GM18511 (cell line): ENCODE data around the gene GADD45GIP1.
"Not testable (repeated sequence)": the region's sequence is repeated elsewhere in the genome, so short reads cannot be mapped to it uniquely, and the experiment has no call there.

Source experiments
- ATAC-seq: cut with Tn5 transposase; IDR thresholded peaks from one replicate; pipeline ENCODE4 v1.9.1; 2021; ENCODE audit warnings: mild to moderate bottlenecking, moderate library complexity; ENCODE audit not compliant: unreplicated experiment

GADD45GIP1 gene

GRCh38 chr19:12944104-12944674, 12.8 kb downstream of the GADD45GIP1 start:
- ATAC-seq, result no peak

GRCh38 chr19:12943437-12944044, 13.5 kb downstream of the GADD45GIP1 start:
- no peak for ATAC-seq

DNA sequence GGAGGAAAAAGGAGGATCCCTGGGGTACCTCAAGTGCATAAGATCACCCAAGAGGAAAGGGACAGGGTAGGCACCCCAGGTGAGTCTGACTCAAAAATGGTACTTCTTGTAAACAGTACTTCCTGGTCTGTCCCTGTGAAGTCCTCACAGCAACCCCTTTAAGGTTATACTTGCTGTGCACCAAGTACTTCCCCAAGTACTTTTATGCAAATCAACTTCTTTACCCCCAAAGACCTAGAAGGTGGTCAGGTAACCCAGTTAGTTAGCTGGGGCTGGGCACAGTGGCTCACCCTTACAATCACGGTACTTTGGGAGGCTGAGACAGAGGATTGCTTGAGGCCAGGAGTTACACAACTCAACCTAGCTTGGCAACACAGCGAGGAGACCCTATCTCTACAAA, 16.1 kb downstream of the GADD45GIP1 start:
- no peak for ATAC-seq

- ATAC-seq, result no peak
These were observed 17.0 kb downstream of the GADD45GIP1 start for GRCh38 chr19:12939975-12940423.

DNA sequence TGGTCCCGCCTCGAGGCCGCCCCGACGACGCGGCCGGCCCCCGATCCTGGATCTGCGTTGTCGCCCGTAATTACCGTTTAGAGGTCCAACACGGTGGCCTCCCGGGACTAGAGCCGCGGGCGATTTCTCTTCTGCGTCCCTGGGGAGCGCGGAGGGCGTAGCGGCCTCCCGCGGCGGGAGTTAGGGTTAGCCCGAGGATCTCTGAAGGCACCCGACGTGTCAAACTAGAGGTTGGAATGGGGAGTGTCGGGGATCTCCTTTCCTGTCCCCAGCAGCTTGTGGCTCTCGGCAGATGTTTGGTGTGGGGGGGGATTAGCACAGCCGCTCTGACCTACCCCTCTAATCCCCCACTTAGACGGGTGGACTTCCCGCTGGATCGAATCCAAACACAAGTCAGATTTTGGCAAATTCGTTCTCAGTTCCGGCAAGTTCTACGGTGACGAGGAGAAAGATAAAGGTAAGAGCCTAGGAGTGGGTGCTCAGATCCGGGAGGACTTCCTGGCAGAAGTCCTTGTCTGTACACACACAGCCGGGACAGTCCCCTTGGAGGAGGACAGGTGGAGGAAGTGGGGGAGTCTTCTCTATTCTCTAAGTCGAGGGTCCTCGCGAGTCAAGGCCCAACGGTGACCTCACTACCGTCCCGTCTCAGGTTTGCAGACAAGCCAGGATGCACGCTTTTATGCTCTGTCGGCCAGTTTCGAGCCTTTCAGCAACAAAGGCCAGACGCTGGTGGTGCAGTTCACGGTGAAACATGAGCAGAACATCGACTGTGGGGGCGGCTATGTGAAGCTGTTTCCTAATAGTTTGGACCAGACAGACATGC, 18.0 kb downstream of the GADD45GIP1 start:
- ATAC-seq, result no peak

- ATAC-seq, result peak; percentile 83
These were observed 18.9 kb downstream of the GADD45GIP1 start, which contains the start of gene CALR for GRCh38 chr19:12937927-12938778. Gene CALR (plus strand): TSS chr19:12938609. CDS start chr19:12938680, 71 bp downstream.

DNA sequence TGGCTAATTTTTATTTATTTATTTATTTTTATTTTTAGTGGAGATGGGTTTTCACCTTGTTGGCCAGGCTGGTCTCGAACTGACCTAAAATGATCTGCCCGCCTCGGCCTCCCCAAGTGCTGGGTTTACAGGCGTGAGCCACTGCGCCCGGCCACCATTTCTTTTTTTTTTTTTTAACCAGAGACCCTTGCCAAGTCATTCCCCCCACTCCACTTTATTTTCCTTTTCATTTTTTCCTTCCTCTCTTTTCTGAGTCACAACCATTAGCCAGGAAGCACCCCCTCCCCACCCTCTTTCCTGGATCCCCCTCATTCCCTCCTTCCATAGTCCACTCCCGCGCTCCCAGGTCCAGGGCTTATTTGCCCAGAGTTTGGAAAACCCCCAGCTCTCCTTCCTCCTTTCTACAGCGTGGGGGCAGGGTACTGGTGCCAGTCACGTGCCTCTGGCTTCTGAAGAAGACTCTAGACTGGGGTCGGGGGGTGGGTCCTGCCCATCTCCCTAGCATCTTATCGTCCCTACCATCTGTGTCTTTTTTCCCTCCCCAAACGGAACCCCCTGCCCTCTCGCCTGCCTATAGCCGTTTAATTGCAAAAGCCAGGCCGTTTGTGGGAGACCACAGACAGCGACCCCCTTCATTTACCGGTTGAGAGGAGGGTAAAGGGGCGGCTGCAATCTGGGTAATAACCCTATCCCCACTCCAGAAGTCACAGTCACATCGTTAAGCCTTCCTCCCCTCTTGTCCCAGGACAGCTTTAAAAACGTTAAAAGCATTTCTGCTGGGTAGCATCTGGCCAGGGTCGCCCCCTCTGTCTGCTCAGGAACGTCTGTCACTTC, 19.7 kb downstream of the GADD45GIP1 start:
- ATAC-seq, result no peak

GRCh38 chr19:12936582-12936981, 20.4 kb downstream of the GADD45GIP1 start:
- ATAC-seq, result no peak

- no peak for ATAC-seq
These were observed 22.0 kb downstream of the GADD45GIP1 start for GRCh38 chr19:12935071-12935470.

- ATAC-seq, result peak; percentile 60
These were observed 23.5 kb downstream of the GADD45GIP1 start, which contains the start of gene FARSA for GRCh38 chr19:12933287-12934072. Gene FARSA (minus strand): TSS chr19:12933711. CDS start chr19:12933696, 15 bp downstream.

DNA sequence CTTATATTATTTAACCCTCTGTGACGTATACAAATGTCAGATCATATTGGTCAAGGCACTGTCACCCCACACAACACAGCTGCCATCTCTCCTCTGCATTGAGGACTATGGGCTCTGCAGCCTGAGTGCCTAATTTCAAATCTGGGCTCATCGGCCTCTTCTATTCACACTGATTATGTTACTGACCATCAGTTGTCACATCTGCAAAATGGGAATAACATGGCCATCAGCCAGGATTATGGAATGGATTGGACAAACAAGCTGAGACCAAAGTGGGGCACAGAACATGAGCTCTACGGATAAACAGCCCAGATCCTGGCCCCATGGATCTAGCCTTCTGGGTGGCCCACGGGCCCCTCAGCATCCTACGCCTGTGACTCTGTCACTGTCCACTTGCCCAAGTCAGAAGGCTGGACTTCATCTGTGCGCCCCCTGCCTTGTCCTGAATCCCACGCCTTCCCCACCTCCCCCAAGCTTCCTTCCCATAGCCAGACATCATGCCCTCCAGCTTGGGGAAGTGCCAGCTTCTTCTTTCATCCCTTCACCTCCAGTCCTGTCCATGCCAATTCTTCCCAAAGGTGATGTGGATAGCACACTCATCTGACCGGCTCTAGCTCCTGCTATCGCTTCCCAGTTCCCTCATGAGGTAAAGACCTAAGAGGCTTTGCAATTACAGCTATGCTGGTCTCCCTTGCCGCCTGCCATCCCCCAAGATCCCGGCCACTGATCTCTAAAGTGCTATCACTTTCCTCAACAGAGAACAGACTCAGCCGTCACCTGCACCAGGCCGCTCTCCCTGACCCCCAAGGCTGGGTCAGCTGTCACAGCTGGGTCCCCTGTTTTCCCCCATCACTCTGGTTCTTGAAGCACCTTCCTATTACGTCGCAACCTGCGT, 24.4 kb downstream of the GADD45GIP1 start:
- ATAC-seq, result no peak

- no peak for ATAC-seq
These were observed 26.9 kb downstream of the GADD45GIP1 start for GRCh38 chr19:12930002-12930645.

GRCh38 chr19:12924621-12925310, 32.3 kb downstream of the GADD45GIP1 start:
- ATAC-seq, result no peak

DNA sequence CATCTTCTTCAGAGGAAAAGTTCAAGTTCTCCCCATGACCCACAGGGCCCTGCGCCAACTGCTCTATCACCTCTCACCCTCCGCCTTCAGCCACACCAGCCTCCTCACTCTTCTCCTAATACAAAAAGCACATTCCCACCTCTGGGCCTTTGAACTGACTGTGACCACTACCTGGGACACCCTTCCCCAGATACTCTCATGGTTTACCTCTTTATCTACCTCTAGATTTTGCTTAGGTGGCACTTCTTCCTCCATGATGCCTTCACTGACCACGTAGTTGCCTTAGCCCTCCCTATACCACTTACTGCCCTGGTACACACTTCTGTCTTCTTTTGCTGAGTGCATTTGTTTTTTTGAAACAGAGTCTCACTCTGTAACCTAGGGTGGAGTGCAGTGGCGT, 34.1 kb downstream of the GADD45GIP1 start:
- ATAC-seq, result no peak

DNA sequence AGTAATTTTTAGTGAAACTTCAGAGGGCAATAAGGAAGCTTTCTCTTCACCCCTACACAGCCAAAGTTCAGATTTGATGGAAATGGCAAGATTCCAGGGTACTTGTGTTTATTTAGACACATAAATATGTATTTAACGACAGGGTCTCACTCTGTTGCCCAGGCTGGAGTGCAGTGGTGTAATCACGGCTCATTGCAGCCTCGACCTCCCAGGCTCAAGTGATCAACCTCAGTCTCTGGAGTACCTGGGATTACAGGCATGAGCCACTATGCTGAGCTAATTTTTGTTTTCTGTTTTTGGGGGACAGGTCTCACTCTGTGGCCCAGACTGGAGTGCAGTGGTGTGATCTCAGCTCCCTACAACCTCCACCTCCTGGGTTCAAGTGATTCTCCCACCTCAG, 36.0 kb downstream of the GADD45GIP1 start:
- no peak for ATAC-seq

DNA sequence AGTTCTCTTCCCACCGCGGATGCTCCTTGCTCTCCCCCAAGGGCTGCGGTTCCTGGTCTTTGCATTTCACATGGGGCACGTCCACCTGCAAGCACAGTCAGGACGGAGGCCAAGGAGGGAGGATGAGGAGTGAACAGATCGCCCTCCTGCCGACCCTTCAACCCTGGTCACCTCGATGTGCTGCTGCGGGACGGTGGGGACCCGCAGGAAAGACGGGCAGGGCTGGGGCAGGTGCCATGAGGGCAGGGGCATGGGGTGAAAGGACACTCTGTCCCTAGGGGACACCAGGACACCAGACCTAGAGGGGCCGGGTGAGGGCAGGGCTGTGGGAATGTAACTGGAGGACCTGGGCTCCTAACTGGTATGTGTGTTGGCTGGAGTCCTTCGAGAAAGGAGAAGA, 38.8 kb downstream of the GADD45GIP1 start:
- ATAC-seq, result no peak

DNA sequence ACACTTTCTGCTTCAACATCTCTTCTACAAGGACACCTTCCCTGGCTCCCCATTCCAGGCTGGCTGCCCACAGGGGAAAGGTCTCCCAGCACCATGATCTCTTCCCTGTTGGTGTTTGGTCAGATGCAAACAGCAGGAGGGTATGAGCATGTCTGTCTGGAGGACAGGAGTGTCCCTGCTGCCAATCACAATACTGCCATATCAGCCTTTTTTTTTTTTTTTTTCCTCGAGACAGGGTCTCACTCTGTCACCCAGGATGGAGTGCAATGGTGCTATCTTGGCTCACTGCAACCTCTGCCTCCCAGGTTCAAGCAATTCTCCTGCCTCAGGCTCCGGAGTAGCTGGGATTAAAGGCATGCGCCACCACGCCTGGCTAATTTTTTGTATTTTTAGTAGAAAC, 41.2 kb downstream of the GADD45GIP1 start:
- not testable (repeated sequence) for ATAC-seq
